Smooth muscle cell (in vitro differentiated cells): ENCODE measurements around the gene BEST2. TPM values are rescaled to one million over a fixed set of nuclear protein-coding genes. Genes with fewer than 3 reads are reported as not detected.

Experiments
- DNase-seq: peaks from one replicate; lab custom pipeline; 2025; ENCODE audit not compliant: unreplicated experiment; lab: John Stamatoyannopoulos, UW
- H2AFZ ChIP-seq: fragments of 200-600 bp; sonication (generic); 2 replicates; pipeline ENCODE4 v1.6.0; 2016; ENCODE audit warnings: antibody characterized with exemption, low read depth, mild to moderate bottlenecking
- H3F3A ChIP-seq: fragments of 200-600 bp; sonication (generic); 2 replicates; pipeline ENCODE4 v1.6.0; 2017; ENCODE audit warnings: antibody characterized with exemption, low read depth
- H3K27ac ChIP-seq: fragments of 200-600 bp; sonication (generic); 2 replicates; pipeline ENCODE4 v1.5.1; 2016; ENCODE audit warnings: low read depth, mild to moderate bottlenecking
- H3K27me3 ChIP-seq: fragments of 200-600 bp; sonication (generic); 2 replicates; pipeline ENCODE4 v1.6.1; 2016; ENCODE audit warnings: low read depth, mild to moderate bottlenecking
- H3K36me3 ChIP-seq: fragments of 200-600 bp; sonication (generic); 2 replicates; pipeline ENCODE4 v1.5.1; 2016; ENCODE audit warnings: low read depth
- H3K4me1 ChIP-seq: fragments of 200-600 bp; sonication (generic); 2 replicates; pipeline ENCODE4 v1.5.1; 2016; ENCODE audit warnings: low read depth
- H3K4me2 ChIP-seq: fragments of 200-600 bp; sonication (generic); 2 replicates; pipeline ENCODE4 v1.6.0; 2016; ENCODE audit warnings: mild to moderate bottlenecking
- H3K4me3 ChIP-seq: fragments of 200-600 bp; sonication (generic); 2 replicates; pipeline ENCODE4 v1.5.1; 2016; ENCODE audit warnings: mild to moderate bottlenecking
- H3K79me2 ChIP-seq: fragments of 200-600 bp; sonication (generic); 2 replicates; pipeline ENCODE4 v1.6.0; 2016; ENCODE audit warnings: low read depth, mild to moderate bottlenecking
- H3K9ac ChIP-seq: fragments of 200-600 bp; sonication (generic); 2 replicates; pipeline ENCODE4 v1.6.0; 2016; ENCODE audit warnings: low read depth
- H3K9me3 ChIP-seq: fragments of 200-600 bp; sonication (generic); replicated peaks from 2 replicates; pipeline ENCODE4 v1.5.1; 2016; ENCODE audit warnings: low read depth
- H4K20me1 ChIP-seq: fragments of 200-600 bp; sonication (generic); 2 replicates; pipeline ENCODE4 v1.6.0; 2016; ENCODE audit warnings: low read depth
- WGBS: methylation state at CpG from one replicate; pipeline ENCODE4 v1.1.7; 2016; ENCODE audit warnings: low lambda C conversion rate; 5-methylcytosine and 5-hydroxymethylcytosine counted together
- polyA plus RNA-seq: library from polyadenylated mRNA; unstranded; fragments of >200 nt; fragmentation: Nextera tagmentation; extraction: Ambion mirVana; gene quantifications from 2 replicates; pipeline ENCODE4 v1.2.1, GENCODE V29; 2016
- total RNA-seq: library from RNA; depleted of rRNA; stranded (reverse); fragments of >200 nt; gene quantifications from 2 replicates; pipeline ENCODE4 v1.2.3, GENCODE V29; 2014
- TF ChIP-seq, protein P1 (sequence below): fragments of 200-600 bp; sonication (generic); IDR thresholded peaks from 2 replicates; pipeline ENCODE4 v1.5.1; 2017; ENCODE audit warnings: borderline replicate concordance, mild to moderate bottlenecking, antibody characterized with exemption; ENCODE audit not compliant: insufficient read depth, poor library complexity, severe bottlenecking

Gene BEST2
- not detected in 2 replicates for total RNA-seq
- polyA plus RNA-seq = 0.30 TPM in 1 of 2 replicates, not detected in the other

DNA sequence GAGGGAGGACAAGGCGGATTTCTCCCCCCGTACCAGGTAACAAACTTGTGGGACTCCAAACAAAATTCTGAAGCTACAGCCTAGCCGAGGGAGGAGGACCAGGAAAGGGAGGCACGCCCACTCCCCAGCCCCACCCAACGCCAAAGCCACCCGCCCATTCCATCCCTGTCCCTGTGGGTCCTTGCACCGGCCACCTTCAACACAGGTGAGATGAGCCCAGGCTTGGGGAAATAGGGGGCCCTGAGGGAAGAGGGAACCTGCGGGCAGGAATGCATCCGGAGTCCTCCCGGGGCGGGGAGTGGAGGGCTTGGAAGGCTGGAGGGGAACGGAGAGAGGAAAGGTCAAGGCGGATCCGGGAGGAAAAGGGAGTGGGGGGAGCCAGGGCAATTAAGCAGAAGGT lies at the start of gene BEST2:
Gene BEST2, plus strand, starts transcription at position 157 of the 400 bp plus-strand sequence. CDS start 802 bp downstream, outside the sequence.
- H3K4me3 ChIP-seq = no peak within 1 kb of the TSS
- H3K27ac ChIP-seq = no peak within 1 kb of the TSS
- no peaks in the 10 kb centered on the region for H3K36me3 ChIP-seq
- 4% methylated on average over 9 of the region's 14 CpGs for WGBS
- no peak within 1 kb of the TSS for H2AFZ ChIP-seq
- no peaks in the 10 kb centered on the region for H3K79me2 ChIP-seq
- H3F3A ChIP-seq = no peaks in the 10 kb centered on the region
- no peak within 1 kb of the TSS for H3K4me2 ChIP-seq
- DNase-seq = no peak
- TF ChIP-seq, protein P1, sequence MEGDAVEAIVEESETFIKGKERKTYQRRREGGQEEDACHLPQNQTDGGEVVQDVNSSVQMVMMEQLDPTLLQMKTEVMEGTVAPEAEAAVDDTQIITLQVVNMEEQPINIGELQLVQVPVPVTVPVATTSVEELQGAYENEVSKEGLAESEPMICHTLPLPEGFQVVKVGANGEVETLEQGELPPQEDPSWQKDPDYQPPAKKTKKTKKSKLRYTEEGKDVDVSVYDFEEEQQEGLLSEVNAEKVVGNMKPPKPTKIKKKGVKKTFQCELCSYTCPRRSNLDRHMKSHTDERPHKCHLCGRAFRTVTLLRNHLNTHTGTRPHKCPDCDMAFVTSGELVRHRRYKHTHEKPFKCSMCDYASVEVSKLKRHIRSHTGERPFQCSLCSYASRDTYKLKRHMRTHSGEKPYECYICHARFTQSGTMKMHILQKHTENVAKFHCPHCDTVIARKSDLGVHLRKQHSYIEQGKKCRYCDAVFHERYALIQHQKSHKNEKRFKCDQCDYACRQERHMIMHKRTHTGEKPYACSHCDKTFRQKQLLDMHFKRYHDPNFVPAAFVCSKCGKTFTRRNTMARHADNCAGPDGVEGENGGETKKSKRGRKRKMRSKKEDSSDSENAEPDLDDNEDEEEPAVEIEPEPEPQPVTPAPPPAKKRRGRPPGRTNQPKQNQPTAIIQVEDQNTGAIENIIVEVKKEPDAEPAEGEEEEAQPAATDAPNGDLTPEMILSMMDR = no peak
- peaks cover 46% of the 10 kb centered on the region for H3K27me3 ChIP-seq
- no peaks in the 10 kb centered on the region for H3K4me1 ChIP-seq
- no peaks in the 10 kb centered on the region for H4K20me1 ChIP-seq
- no peak within 1 kb of the TSS for H3K9ac ChIP-seq
- no peaks in the 10 kb centered on the region for H3K9me3 ChIP-seq

DNA sequence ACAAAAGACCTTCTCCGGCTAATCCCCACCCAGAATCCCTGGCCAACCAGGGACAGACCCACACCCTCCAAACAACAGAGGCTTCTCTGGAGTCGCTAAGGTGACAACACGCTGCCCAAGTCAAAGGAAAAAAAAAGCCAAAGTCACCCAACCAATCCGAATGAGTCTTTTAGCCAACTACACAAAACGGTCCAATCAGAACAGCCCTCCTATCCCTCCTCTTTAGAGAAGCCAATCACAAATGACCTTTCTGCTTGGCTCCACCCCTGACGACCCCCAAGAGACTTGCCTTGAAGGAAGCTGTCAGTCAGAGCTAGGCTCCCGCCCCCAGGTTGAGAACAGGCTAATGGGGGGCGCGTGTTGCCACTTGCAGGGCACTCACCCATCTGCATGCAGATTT lies 48.5 kb upstream of the BEST2 start:
- H3K9ac ChIP-seq = no peak overlapping the region
- no peaks in the 10 kb centered on the region for H3K9me3 ChIP-seq
- H3F3A ChIP-seq = peaks cover 5% of the 10 kb centered on the region
- H3K27ac ChIP-seq = no peak overlapping the region
- 87% methylated on average over 9 of the region's 9 CpGs for WGBS
- no peaks in the 10 kb centered on the region for H3K36me3 ChIP-seq
- no peaks in the 10 kb centered on the region for H3K4me1 ChIP-seq
- no peaks in the 10 kb centered on the region for H3K27me3 ChIP-seq
- H3K79me2 ChIP-seq = no peaks in the 10 kb centered on the region
- no peak overlapping the region for H2AFZ ChIP-seq
- no peak for DNase-seq
- no peak overlapping the region for H3K4me3 ChIP-seq
- TF ChIP-seq, protein P1 = no peak
- no peak overlapping the region for H3K4me2 ChIP-seq
- H4K20me1 ChIP-seq = no peaks in the 10 kb centered on the region

DNA sequence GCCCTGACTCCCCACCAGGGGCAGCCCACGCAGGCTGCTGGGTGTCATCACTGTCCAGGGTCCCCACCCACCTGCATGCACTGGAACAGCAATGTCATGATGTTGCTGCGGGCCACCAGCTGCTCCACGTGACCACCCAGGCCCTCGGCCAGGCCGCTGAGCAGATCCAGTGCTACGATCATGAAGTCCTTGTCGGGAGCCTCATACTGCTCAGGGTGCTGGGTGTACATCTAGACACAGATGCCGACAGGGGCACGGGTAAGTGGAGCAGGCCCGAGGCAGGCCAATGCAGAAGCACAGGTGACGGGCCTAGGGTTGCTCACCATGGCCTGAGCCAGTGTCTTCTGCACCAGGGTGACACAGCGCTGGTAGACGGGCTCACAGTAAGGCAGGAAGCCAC lies 46.4 kb upstream of the BEST2 start:
- H2AFZ ChIP-seq = no peak overlapping the region
- H3K4me1 ChIP-seq = no peaks in the 10 kb centered on the region
- no peaks in the 10 kb centered on the region for H3K27me3 ChIP-seq
- TF ChIP-seq, protein P1 = no peak
- 98% methylated on average over 13 of the region's 13 CpGs for WGBS
- no peaks in the 10 kb centered on the region for H3K9me3 ChIP-seq
- H3K27ac ChIP-seq = no peak overlapping the region
- H3K4me3 ChIP-seq = no peak overlapping the region
- H3K9ac ChIP-seq = no peak overlapping the region
- no peak overlapping the region for H3K4me2 ChIP-seq
- H3K36me3 ChIP-seq = peaks cover 6% of the 10 kb centered on the region
- no peaks in the 10 kb centered on the region for H3F3A ChIP-seq
- no peaks in the 10 kb centered on the region for H3K79me2 ChIP-seq
- no peaks in the 10 kb centered on the region for H4K20me1 ChIP-seq
- no peak for DNase-seq

DNA sequence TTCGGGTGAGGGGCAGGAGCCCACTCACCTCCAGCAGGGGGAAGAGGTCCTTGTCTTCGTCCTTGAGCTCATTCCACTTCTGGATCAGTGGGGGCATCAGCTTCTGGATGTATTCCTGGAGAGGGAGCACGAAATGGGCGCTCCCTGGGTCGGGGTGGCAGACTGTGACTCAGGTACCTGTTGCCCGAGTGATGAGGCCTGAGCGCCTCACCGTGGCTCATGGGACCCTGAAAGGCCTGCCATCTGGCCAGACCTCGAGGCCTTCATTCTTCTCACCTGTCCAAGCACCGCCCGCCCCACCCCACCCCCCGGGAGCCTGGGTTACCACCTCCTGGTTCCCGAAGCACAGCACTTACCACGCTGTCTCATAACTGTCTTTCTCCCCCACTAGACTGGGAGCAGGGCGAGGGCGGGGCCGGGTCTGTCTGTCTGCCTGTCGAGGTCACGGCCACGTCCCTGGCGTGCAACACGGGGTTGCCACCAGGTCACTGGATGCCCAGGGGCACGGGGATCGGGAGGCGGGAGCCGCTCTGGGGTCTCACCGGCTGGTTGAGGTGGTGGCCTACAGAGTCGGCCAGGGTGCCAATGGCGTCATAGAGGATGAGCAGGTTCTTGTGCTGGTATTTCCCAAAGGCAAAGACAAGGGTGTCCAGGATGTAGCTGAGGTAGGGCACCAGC lies 45.8 kb upstream of the BEST2 start:
- Histone ChIP-seq H3K4me2 (no peak overlapping the region), H3K27me3 (no peaks in the 10 kb centered on the region), H3K4me3 (no peak overlapping the region), H3K9me3 (no peaks in the 10 kb centered on the region), H2AFZ (no peak overlapping the region), H4K20me1 (no peaks in the 10 kb centered on the region), H3K36me3 (peaks cover 6% of the 10 kb centered on the region), H3K79me2 (no peaks in the 10 kb centered on the region), H3K4me1 (no peaks in the 10 kb centered on the region), H3F3A (no peaks in the 10 kb centered on the region), H3K9ac (no peak overlapping the region), H3K27ac (no peak overlapping the region)
- WGBS = 96% methylated on average over 25 of the region's 29 CpGs
- no peak for DNase-seq
- TF ChIP-seq, protein P1 = no peak
